Small intestine (tissue), 7 donors: ENCODE results near the gene CARD18. TPM values are rescaled to one million over a fixed set of nuclear protein-coding genes. Genes with fewer than 3 reads are reported as not detected.
A peak's percentile ranks its signal among the peaks of the same experiment; 100 is the strongest.

Experiments
- DNase-seq, 2 donors: peaks; one replicate each; pipeline versions ENCODE4 v3.0.0 to v3.0.0-alpha.2; 2013
- FAIRE-seq: peaks from 2 replicates; lab custom pipeline; 2012; peaks lifted over from hg19 to GRCh38; lab: Jason Lieb, UNC
- H3K27ac ChIP-seq, 3 donors: one replicate each; pipeline ENCODE4 v1.5.1; 2013; ENCODE audit warnings: low read length in 2 of 3, mild to moderate bottlenecking in 2 of 3, control low read depth in 1 of 3, inconsistent platforms in 1 of 3, low read depth in 1 of 3, moderate library complexity in 1 of 3
- H3K27me3 ChIP-seq, 3 donors: one replicate each; pipeline ENCODE4 v1.6.1; 2013; ENCODE audit warnings: low read length in 3 of 3, inconsistent platforms in 1 of 3; ENCODE audit not compliant: control insufficient read depth in 3 of 3, insufficient read depth in 3 of 3
- H3K36me3 ChIP-seq, 3 donors: one replicate each; pipeline ENCODE4 v1.6.1; 2013; ENCODE audit warnings: low read length in 3 of 3, inconsistent platforms in 1 of 3, low read depth in 1 of 3, mild to moderate bottlenecking in 1 of 3, moderate library complexity in 1 of 3; ENCODE audit not compliant: control insufficient read depth in 3 of 3, insufficient read depth in 2 of 3
- H3K4me1 ChIP-seq, 3 donors: one replicate each; pipeline ENCODE4 v1.6.1; 2013; ENCODE audit warnings: low read length in 2 of 3, inconsistent platforms in 1 of 3, low read depth in 1 of 3, mild to moderate bottlenecking in 1 of 3, moderate library complexity in 1 of 3; ENCODE audit not compliant: control insufficient read depth in 3 of 3, insufficient read depth in 2 of 3
- H3K4me3 ChIP-seq, 3 donors: one replicate each; pipeline ENCODE4 v1.5.1; 2013; ENCODE audit warnings: low read length in 3 of 3, control low read depth in 1 of 3, inconsistent platforms in 1 of 3, low read depth in 1 of 3, mild to moderate bottlenecking in 1 of 3, moderate library complexity in 1 of 3
- H3K9me3 ChIP-seq, 2 donors: one replicate each; pipeline ENCODE4 v1.6.1; 2013; ENCODE audit warnings: low read depth in 1 of 2, low read length in 1 of 2; ENCODE audit not compliant: control insufficient read depth in 2 of 2, insufficient read depth in 1 of 2
- WGBS, 3 donors: extraction: QIAGEN DNeasy Blood & Tissue Kit; methylation state at CpG; one replicate each; pipeline ENCODE4 v1.1.7; 2013; 5-methylcytosine and 5-hydroxymethylcytosine counted together
- polyA plus RNA-seq, 4 donors: library from polyadenylated mRNA; stranded (reverse) in 3 of 4; unstranded in 1 of 4; fragments of 200-250 nt in 3 of 4; fragments of 120-200 nt in 1 of 4; gene quantifications; one replicate each; pipeline versions ENCODE4 v1.2.1 to v1.2.3, GENCODE V29; 2013
- donor health status: healthy with polysubstance abuse.
- donor health status: control.
- donor health status: control.
- donor health status: Bipolar disorder and iron deficiency.
- donor health status: healthy.

CARD18 gene
- polyA plus RNA-seq, 4 donors: not detected

GRCh38 chr11:105152021-105152512, 12.5 kb upstream of the CARD18 start:
- Histone ChIP-seq H3K9me3 (no peaks in the 10 kb centered on the region), H3K4me3 (no peak overlapping the region), H3K27me3 (no peaks in the 10 kb centered on the region), H3K4me1 (no peaks in the 10 kb centered on the region), H3K27ac (no peak overlapping the region), H3K36me3 (no peaks in the 10 kb centered on the region)
- FAIRE-seq (no peak), DNase-seq (no peak)
- WGBS, 3 donors: 76 to 86% (median 83%) methylated on average over 6 of the region's 6 CpGs

- H3K4me3 ChIP-seq: no peak overlapping the region
- no peaks in the 10 kb centered on the region for H3K36me3 ChIP-seq
- H3K4me1 ChIP-seq: peaks cover 0 to 5% (median 1%) of the 10 kb centered on the region in 3 donors
- no peak overlapping the region for H3K27ac ChIP-seq
- no peaks in the 10 kb centered on the region for H3K9me3 ChIP-seq
- DNase-seq (no peak), FAIRE-seq (no peak)
- no peaks in the 10 kb centered on the region for H3K27me3 ChIP-seq
Observed at GRCh38 chr11:105149477-105149876, 9.9 kb upstream of the CARD18 start.

GRCh38 chr11:105148241-105148640, 8.7 kb upstream of the CARD18 start:
- DNase-seq: peak in 1 of 2 donors; percentile 10
- no peaks in the 10 kb centered on the region for H3K27me3 ChIP-seq
- H3K4me1 ChIP-seq: peaks cover 0 to 5% (median 1%) of the 10 kb centered on the region in 3 donors
- WGBS, 3 donors: 51 to 89% (median 87%) methylated on average over 5 of the region's 5 CpGs
- no peaks in the 10 kb centered on the region for H3K36me3 ChIP-seq
- no peak for FAIRE-seq
- no peak overlapping the region for H3K27ac ChIP-seq
- no peaks in the 10 kb centered on the region for H3K9me3 ChIP-seq
- no peak overlapping the region for H3K4me3 ChIP-seq

GRCh38 chr11:105144887-105145286, 5.3 kb upstream of the CARD18 start:
- DNase-seq (peak in 1 of 2 donors; percentile 18), FAIRE-seq (no peak)
- no peaks in the 10 kb centered on the region for H3K36me3 ChIP-seq
- H3K27ac ChIP-seq: no peak overlapping the region
- WGBS, 3 donors: 57 to 62% (median 61%) methylated on average over 2 of the region's 2 CpGs
- peaks cover 0 to 5% (median 1%) of the 10 kb centered on the region in 3 donors for H3K4me1 ChIP-seq
- H3K9me3 ChIP-seq: no peaks in the 10 kb centered on the region
- H3K27me3 ChIP-seq: no peaks in the 10 kb centered on the region
- H3K4me3 ChIP-seq: no peak overlapping the region

GRCh38 chr11:105142167-105142566, 2.6 kb upstream of the CARD18 start:
- Histone ChIP-seq H3K4me3 (no peak overlapping the region), H3K9me3 (no peaks in the 10 kb centered on the region), H3K27ac (no peak overlapping the region), H3K4me1 (peaks cover 0 to 5% (median 1%) of the 10 kb centered on the region in 3 donors), H3K27me3 (no peaks in the 10 kb centered on the region), H3K36me3 (no peaks in the 10 kb centered on the region)
- FAIRE-seq: no peak
- WGBS, 3 donors: 77 to 88% (median 88%) methylated on average over 1 of the region's 1 CpG
- no peak for DNase-seq

GRCh38 chr11:105137286-105137685, 2.3 kb downstream of the CARD18 start:
- Histone ChIP-seq H3K4me1 (no peaks in the 10 kb centered on the region), H3K27me3 (no peaks in the 10 kb centered on the region), H3K9me3 (no peaks in the 10 kb centered on the region), H3K27ac (no peak overlapping the region), H3K4me3 (no peak overlapping the region), H3K36me3 (no peaks in the 10 kb centered on the region)
- WGBS, 3 donors: 80 to 97% (median 84%) methylated on average over 1 of the region's 1 CpG
- no peak for DNase-seq
- no peak for FAIRE-seq

- Histone ChIP-seq H3K27ac (no peak overlapping the region), H3K9me3 (no peaks in the 10 kb centered on the region), H3K4me1 (no peaks in the 10 kb centered on the region), H3K4me3 (no peak overlapping the region), H3K36me3 (no peaks in the 10 kb centered on the region), H3K27me3 (no peaks in the 10 kb centered on the region)
- 72 to 89% (median 80%) methylated on average over 4 of the region's 4 CpGs for WGBS, 3 donors
- no peak for FAIRE-seq
- DNase-seq: no peak
Observed at GRCh38 chr11:105135883-105136282, 3.7 kb downstream of the CARD18 start.

- Histone ChIP-seq H3K27me3 (no peaks in the 10 kb centered on the region), H3K4me1 (no peaks in the 10 kb centered on the region), H3K9me3 (peaks cover 0 to 8% of the 10 kb centered on the region in 2 donors), H3K36me3 (no peaks in the 10 kb centered on the region), H3K27ac (no peak overlapping the region), H3K4me3 (no peak overlapping the region)
- FAIRE-seq (no peak), DNase-seq (no peak)
- WGBS, 3 donors: 85 to 88% (median 86%) methylated on average over 8 of the region's 8 CpGs
Observed at GRCh38 chr11:105132716-105133511, 6.7 kb downstream of the CARD18 start.
